RWPE1 (cell line): ENCODE data around the gene COX5A.
"Not testable (repeated sequence)": the region's sequence is repeated elsewhere in the genome, so short reads cannot be mapped to it uniquely, and the experiment has no call there.

Source experiments
- CTCF ChIA-PET: fragments of 350-600 bp; sonication (Branson Sonifier 250); formaldehyde crosslinking; extraction: SDS; loops from one replicate; lab custom pipeline; 2021; lab: Yijun Ruan, JAX
- POLR2A ChIA-PET: fragments of 400-600 bp; formaldehyde crosslinking; extraction: SDS; loops from one replicate; lab custom pipeline; 2020; ENCODE audit warnings: antibody characterized with exemption; ENCODE audit not compliant: low non-redundant PET; lab: Yijun Ruan, JAX
- DNase-seq: peaks from one replicate; pipeline ENCODE4 v3.0.0; 2012; ENCODE audit warnings: low spot score
- H3K27ac ChIP-seq: fragments of 450-650 bp; 2 replicates; pipeline ENCODE4 v1.5.1; 2017
- CTCF ChIP-seq: fragments of 450-650 bp; conservative IDR thresholded peaks from 2 replicates; pipeline ENCODE4 v1.5.1; 2017; ENCODE audit warnings: low read depth, mild to moderate bottlenecking

Gene COX5A

GRCh38 chr15:74892313-74892712, 45.6 kb downstream of the COX5A start:
- ChIA-PET POLR2A (no interaction called here), CTCF (interaction anchor here (1.9 kb wide), 1 partner anchor 10 kb away, joined by 11 read pairs; no protein-coding TSS in a partner anchor)

DNA sequence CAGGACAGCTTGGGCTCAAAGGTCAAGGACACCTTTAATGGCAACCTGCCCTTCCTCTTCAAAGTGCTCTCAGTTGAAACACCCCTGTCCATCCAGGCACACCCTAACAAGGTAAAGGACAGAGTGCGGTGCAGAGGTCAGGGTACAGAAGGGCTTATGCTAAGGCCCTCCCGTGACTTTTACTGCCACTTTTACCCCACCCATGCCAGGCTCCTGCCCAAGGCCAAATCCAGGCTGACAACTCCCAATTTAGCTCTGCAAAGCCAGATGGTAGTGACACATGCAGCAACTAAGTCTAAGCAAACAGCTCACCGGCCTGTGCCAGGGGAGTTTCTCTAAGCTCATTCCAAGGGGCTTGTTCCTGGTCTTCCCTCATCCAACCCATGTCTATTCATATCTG, 46.4 kb downstream of the COX5A start:
- H3K27ac ChIP-seq, result peak overlapping the region; percentile 15; the same call in 1 of the 2 replicates
- no peak for DNase-seq
- TF ChIP-seq CTCF, result no peak
- ChIA-PET POLR2A (interaction anchor here (0.6 kb wide), 1 partner anchor 19 kb away, joined by 3 read pairs; no protein-coding TSS in a partner anchor), CTCF (interaction anchor here (1.9 kb wide), 1 partner anchor 10 kb away, joined by 11 read pairs; no protein-coding TSS in a partner anchor)

More at GRCh38 chr15:74892313-74892712, 45.6 kb downstream of the COX5A start:
- DNase-seq, result peak; percentile 57
- H3K27ac ChIP-seq, result peak overlapping the region; percentile 42
- TF ChIP-seq CTCF, result no peak

DNA sequence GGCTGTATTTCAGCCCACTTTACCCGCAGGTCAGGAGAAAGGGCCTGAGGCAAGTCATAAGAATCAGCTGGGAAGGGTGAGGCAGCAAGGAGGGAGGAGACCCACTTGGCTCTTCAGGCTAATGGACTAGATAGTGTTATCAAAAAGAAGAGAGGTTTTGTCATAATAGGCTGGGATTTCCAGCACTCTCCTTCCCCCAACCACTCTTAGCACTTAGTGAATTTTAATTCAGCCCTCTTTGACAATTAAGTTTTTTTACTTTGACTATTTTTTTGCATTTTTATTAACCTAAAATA, 47.3 kb downstream of the COX5A start:
- DNase-seq, result peak; percentile 22
- ChIA-PET POLR2A (no interaction called here), CTCF (interaction anchor here (0.6 kb wide), 1 partner anchor 83 kb away, joined by 4 read pairs; no protein-coding TSS in a partner anchor)
- peak overlapping the region; percentile 71 for H3K27ac ChIP-seq
- TF ChIP-seq CTCF, result no peak

- DNase-seq, result peak; percentile 94
- CTCF ChIA-PET, result interaction anchor here (0.6 to 1.5 kb wide), 4 partner anchors 11 to 119 kb away, joined by 3 to 5 read pairs (median 4); no protein-coding TSS in a partner anchor
- POLR2A ChIA-PET, result no interaction called here
- TF ChIP-seq CTCF, result no peak
- H3K27ac ChIP-seq, result peak within 1 kb of the TSS; percentile 71
These were observed 47.8 kb downstream of the COX5A start, which contains the start of gene MPI for GRCh38 chr15:74889883-74890664. Gene MPI, plus strand, starts transcription at chr15:74890042. Its CDS starts 32 bp downstream, at chr15:74890074.

DNA sequence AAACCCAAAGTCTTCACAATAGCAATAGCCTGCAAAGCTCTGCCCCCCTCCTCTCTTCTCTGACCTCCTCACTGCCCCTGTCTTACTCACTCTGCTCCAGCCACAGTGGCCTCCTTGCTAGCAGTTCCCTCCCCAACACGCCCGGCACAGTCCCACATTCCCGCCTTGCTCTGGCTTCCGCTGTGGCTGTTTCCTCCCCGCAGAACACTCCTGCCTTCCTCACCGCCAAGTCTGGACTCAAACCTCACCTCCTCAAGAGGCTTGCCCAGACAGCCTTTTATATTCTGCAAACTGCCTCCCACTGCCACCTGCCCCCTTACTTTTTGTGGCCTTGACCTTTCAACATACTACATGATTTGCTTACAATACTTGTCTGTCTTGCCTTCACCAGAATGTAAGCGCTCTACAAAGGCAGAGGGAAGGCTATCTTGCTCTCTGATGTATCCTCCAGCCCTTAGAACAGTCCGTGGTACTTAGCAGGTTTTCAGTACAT, 48.4 kb downstream of the COX5A start:
- H3K27ac ChIP-seq, result peak overlapping the region; percentile 71
- ChIA-PET POLR2A (no interaction called here), CTCF (interaction anchor here (0.6 to 1.5 kb wide), 4 partner anchors 12 to 118 kb away, joined by 3 to 5 read pairs (median 4); no protein-coding TSS in a partner anchor)
- no peak for DNase-seq
- TF ChIP-seq CTCF, result no peak

GRCh38 chr15:74888716-74889115, 49.2 kb downstream of the COX5A start:
- POLR2A ChIA-PET, result no interaction called here
- TF ChIP-seq CTCF, result no peak
- DNase-seq, result no peak
- peak overlapping the region; percentile 71; the same call in 1 of the 2 replicates for H3K27ac ChIP-seq
- CTCF ChIA-PET, result interaction anchor here (0.6 to 1.5 kb wide), 4 partner anchors 13 to 118 kb away, joined by 3 to 4 read pairs (median 3); no protein-coding TSS in a partner anchor

- CTCF ChIA-PET, result interaction anchor here (1.0 kb wide), 2 partner anchors 13 to 14 kb away, joined by 3 read pairs; no protein-coding TSS in a partner anchor
- DNase-seq, POLR2A ChIA-PET, H3K27ac ChIP-seq: not testable (repeated sequence)
These were observed 50.2 kb downstream of the COX5A start for GRCh38 chr15:74887537-74888193.
